ENCODE data around the gene MPC1.

GRCh38 chr6:166413491-166413951 is 30.8 kb upstream of the MPC1 start:
- TF ChIP-seq CTCF (IDR thresholded peaks at IDR 0.05) (no peak), POLR2A (IDR thresholded peaks at IDR 0.05) (no peak), EP300 (IDR thresholded peaks at IDR 0.05) (no peak)
